Measurements from ENCODE around the gene GRM8.
"Not testable (repeated sequence)": the region's sequence is repeated elsewhere in the genome, so short reads cannot be mapped to it uniquely, and the experiment has no call there.

GRCh38 chr7:126668762-126669161, 584.0 kb downstream of the GRM8 start:
- TF ChIP-seq CTCF, POLR2A (IDR thresholded peaks at IDR 0.05): not testable (repeated sequence)
